Common myeloid progenitor, CD34-positive (primary cell): Measurements from ENCODE around the gene STAT5A.
A peak's percentile ranks its signal among the peaks of the same experiment; 100 is the strongest.

Source experiments
- CTCF ChIA-PET: fragments of 350-600 bp; sonication (Branson Sonifier 250); formaldehyde crosslinking; loops from one replicate; lab custom pipeline; 2021; ENCODE audit warnings: antibody characterized with exemption; lab: Charles Lee
- POLR2A ChIA-PET: fragments of 350-600 bp; sonication (Branson Sonifier 250); formaldehyde crosslinking; loops from one replicate; lab custom pipeline; 2021; ENCODE audit warnings: antibody characterized with exemption; lab: Charles Lee
- DNase-seq, 3 donors: peaks; one replicate each; pipeline versions ENCODE4 v3.0.0 to v3.0.0-alpha.2; 2013
- H3K27ac ChIP-seq, 2 experiments: 1 replicate in 1 of 2; 2 replicates in 1 of 2; pipeline ENCODE4 v1.7.0; 2013; ENCODE audit warnings: inconsistent platforms in 2 of 2, low read length in 2 of 2, mild to moderate bottlenecking in 2 of 2, low read depth in 1 of 2, moderate library complexity in 1 of 2; ENCODE audit not compliant: severe bottlenecking in 2 of 2, insufficient read depth in 1 of 2, poor library complexity in 1 of 2
- H3K27me3 ChIP-seq, 5 experiments: replicated peaks in 2 of 5; 1 replicate in 3 of 5; 2 replicates in 2 of 5; pipeline versions ENCODE4 v1.6.1 to v1.7.0; 2013; ENCODE audit warnings: low read length in 4 of 5, mild to moderate bottlenecking in 2 of 5, moderate library complexity in 2 of 5, inconsistent platforms in 1 of 5; ENCODE audit not compliant: insufficient read depth in 5 of 5, control insufficient read depth in 4 of 5
- H3K36me3 ChIP-seq, 4 experiments: 1 replicate in 2 of 4; 2 replicates in 2 of 4; pipeline versions ENCODE4 v1.6.1 to v1.7.0; 2013; ENCODE audit warnings: low read length in 3 of 4, control low read depth in 1 of 4, mild to moderate bottlenecking in 1 of 4; ENCODE audit not compliant: control insufficient read depth in 4 of 4, insufficient read depth in 4 of 4
- H3K4me1 ChIP-seq, 4 experiments: 1 replicate in 3 of 4; 2 replicates in 1 of 4; pipeline versions ENCODE4 v1.6.1 to v1.7.1; 2013; ENCODE audit warnings: low read length in 3 of 4, mild to moderate bottlenecking in 3 of 4, control low read depth in 1 of 4, inconsistent platforms in 1 of 4, moderate library complexity in 1 of 4; ENCODE audit not compliant: control insufficient read depth in 4 of 4, insufficient read depth in 4 of 4; ENCODE audit errors: control extremely low read depth in 1 of 4
- H3K4me3 ChIP-seq, 7 experiments: 1 replicate in 4 of 7; 2 replicates in 3 of 7; pipeline versions ENCODE4 v1.5.1 to v1.7.0; 2013; ENCODE audit warnings: mild to moderate bottlenecking in 7 of 7, low read length in 6 of 7, moderate library complexity in 6 of 7, inconsistent platforms in 2 of 7, low read depth in 2 of 7, control low read depth in 1 of 7; ENCODE audit not compliant: insufficient read depth in 4 of 7, control insufficient read depth in 1 of 7; ENCODE audit errors: extremely low read depth in 1 of 7
- H3K9me3 ChIP-seq, 5 experiments: 1 replicate in 4 of 5; 2 replicates in 1 of 5; pipeline versions ENCODE4 v1.6.1 to v1.7.1; 2013; ENCODE audit warnings: low read length in 4 of 5, mild to moderate bottlenecking in 2 of 5, inconsistent platforms in 1 of 5, low read depth in 1 of 5, moderate library complexity in 1 of 5; ENCODE audit not compliant: control insufficient read depth in 4 of 5, insufficient read depth in 2 of 5; ENCODE audit errors: control extremely low read depth in 1 of 5
- WGBS: methylation state at CpG from one replicate; pipeline ENCODE4 v1.1.5; 2013; ENCODE audit not compliant: insufficient coverage; 5-methylcytosine and 5-hydroxymethylcytosine counted together

Gene STAT5A

GRCh38 chr17:42271779-42272035, 16.6 kb upstream of the STAT5A start:
- Histone ChIP-seq H3K27me3 (no peaks in the 10 kb centered on the region), H3K9me3 (no peaks in the 10 kb centered on the region), H3K27ac (peak overlapping the region in 1 of 2 experiments; percentile 43), H3K36me3 (peaks cover 0 to 3% (median 0%) of the 10 kb centered on the region in 4 experiments), H3K4me3 (no peak overlapping the region), H3K4me1 (peaks cover 36 to 60% (median 43%) of the 10 kb centered on the region in 4 experiments)
- ChIA-PET POLR2A (no interaction called here), CTCF (no interaction called here)
- peak in 1 of 3 donors; percentile 56 for DNase-seq

- ChIA-PET POLR2A (interaction anchor here (1.0 kb wide), 1 partner anchor 15 kb away, joined by 4 read pairs; no protein-coding TSS in a partner anchor), CTCF (no interaction called here)
- WGBS: 100% methylated on average over 1 of the region's 7 CpGs
- Histone ChIP-seq H3K36me3 (peaks cover 0 to 3% (median 0%) of the 10 kb centered on the region in 4 experiments), H3K27ac (peak overlapping the region in 1 of 2 experiments; percentile 84), H3K4me3 (peak overlapping the region in 3 of 7 experiments; percentile 6 to 48 (median 16)), H3K9me3 (no peaks in the 10 kb centered on the region), H3K27me3 (no peaks in the 10 kb centered on the region), H3K4me1 (peaks cover 40 to 61% (median 49%) of the 10 kb centered on the region in 4 experiments)
- DNase-seq: no peak
These were observed 16.0 kb upstream of the STAT5A start for GRCh38 chr17:42272162-42272907.

DNA sequence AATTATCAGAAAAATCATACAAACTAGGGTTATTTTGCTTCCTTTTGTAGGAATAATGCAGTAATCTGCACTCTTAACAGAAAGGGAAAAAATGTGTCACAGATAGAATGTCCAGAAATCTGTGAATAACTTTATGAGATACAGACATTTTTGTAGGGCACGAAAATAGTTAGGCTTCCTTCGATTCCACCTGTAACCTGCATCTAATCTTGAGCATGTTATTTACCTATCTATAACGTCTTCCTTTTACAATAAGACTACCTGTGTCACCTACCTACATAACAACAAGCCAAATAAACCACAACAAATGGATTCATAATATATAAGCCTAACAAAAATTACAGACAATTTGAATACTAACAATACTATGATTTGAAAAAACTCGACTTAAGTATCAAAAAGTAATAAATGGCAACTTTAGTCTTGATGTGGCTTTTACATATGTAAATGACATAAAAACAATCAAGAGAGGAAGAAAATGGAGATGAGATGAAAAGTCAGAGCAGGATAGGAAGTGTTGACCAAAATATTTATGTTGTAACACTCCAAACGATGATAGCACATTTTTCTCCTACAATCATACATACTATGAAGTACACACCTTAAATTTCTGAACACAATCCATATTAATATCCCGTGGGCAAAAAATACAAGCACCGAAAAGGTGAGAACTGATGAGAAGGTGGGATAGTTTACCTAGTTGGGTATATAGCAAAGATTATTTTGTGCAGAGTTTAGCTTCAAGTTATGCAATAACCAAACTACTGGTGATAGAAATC, 14.6 kb upstream of the STAT5A start:
- H3K4me3 ChIP-seq: peak overlapping the region in 4 of 7 experiments; percentile 7 to 90 (median 30)
- ChIA-PET CTCF (interaction anchor here (0.6 to 0.7 kb wide), 2 partner anchors 10 to 33 kb away, joined by 3 read pairs; no protein-coding TSS in a partner anchor), POLR2A (interaction anchor here (0.6 to 1.1 kb wide), 3 partner anchors 14 to 28 kb away, joined by 3 to 4 read pairs (median 4); partner anchors contain the start of gene STAT5A)
- 40% methylated on average over 1 of the region's 7 CpGs for WGBS
- DNase-seq: no peak
- peaks cover 41 to 58% (median 51%) of the 10 kb centered on the region in 4 experiments for H3K4me1 ChIP-seq
- H3K27ac ChIP-seq: peak overlapping the region; percentile 12 to 84
- no peaks in the 10 kb centered on the region for H3K36me3 ChIP-seq
- no peaks in the 10 kb centered on the region for H3K9me3 ChIP-seq
- H3K27me3 ChIP-seq: no peaks in the 10 kb centered on the region

DNA sequence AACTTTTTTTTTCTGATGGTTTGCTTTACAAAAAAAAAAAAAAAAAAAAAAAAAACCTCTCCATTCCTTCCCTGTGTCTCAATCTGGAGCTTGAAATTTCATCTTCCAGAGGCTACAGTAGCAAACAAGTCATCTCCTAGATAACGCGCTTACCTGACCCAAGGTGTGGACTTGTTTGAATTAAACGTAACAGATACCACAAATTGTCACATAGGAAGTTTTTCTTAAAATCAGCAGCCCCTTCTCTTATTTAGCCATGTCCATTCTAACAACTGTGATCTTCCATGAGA, 14.1 kb upstream of the STAT5A start:
- ChIA-PET POLR2A (interaction anchor here (0.6 to 1.1 kb wide), 2 partner anchors 14 to 29 kb away, joined by 3 to 4 read pairs; partner anchors contain the start of gene STAT5A), CTCF (interaction anchor here (0.7 to 2.0 kb wide), 4 partner anchors 9 to 52 kb away, joined by 3 to 10 read pairs (median 4); no protein-coding TSS in a partner anchor)
- Histone ChIP-seq H3K36me3 (no peaks in the 10 kb centered on the region), H3K27me3 (no peaks in the 10 kb centered on the region), H3K4me3 (peak overlapping the region in 5 of 7 experiments; percentile 79 to 94 (median 88)), H3K27ac (peak overlapping the region; percentile 12 to 84), H3K9me3 (no peaks in the 10 kb centered on the region), H3K4me1 (peaks cover 41 to 58% (median 51%) of the 10 kb centered on the region in 4 experiments)
- 93% methylated on average over 2 of the region's 3 CpGs for WGBS
- no peak for DNase-seq

DNA sequence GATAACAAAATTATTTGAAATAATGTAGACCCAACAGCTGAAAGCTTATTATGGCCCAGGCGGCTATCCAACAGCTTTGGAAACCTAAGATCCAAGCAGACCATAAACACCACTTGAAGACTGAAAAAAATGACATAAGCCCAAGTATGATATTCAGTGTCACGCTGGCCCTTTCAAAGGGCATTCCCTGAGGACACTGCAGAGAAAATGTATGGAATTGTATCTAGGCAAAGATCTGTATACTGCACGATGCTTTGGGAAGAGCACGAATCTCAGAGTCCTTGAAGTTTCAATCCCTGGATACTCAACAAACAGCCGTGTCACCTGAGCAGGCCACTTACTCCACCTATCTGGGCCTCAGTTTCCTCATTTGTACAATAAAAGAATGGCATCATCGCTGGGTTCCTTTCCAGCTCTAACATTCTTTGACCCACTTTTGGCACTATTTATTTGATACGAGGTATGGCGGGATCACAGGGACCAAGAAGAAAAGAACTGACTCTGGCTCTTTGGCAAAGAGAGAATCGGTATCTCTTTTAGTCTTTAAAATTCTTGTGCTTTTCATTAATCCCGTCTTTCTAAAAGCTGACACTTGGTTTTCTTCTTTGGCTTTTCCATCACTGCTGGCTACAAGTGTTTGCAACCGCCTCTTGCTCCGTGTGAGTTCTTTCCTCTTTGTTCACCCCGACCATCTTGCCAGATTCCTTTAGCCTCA, 13.3 kb upstream of the STAT5A start:
- peak overlapping the region; percentile 68 to 94 (median 86) for H3K4me3 ChIP-seq
- peak overlapping the region; percentile 67 to 84 for H3K27ac ChIP-seq
- DNase-seq: no peak
- H3K9me3 ChIP-seq: no peaks in the 10 kb centered on the region
- no peaks in the 10 kb centered on the region for H3K36me3 ChIP-seq
- 18% methylated on average over 12 of the region's 13 CpGs for WGBS
- POLR2A ChIA-PET: interaction anchor here (0.8 to 1.4 kb wide), 4 partner anchors 10 to 24 kb away, joined by 3 to 5 read pairs (median 4); partner anchors contain the start of gene STAT5A
- peaks cover 41 to 58% (median 51%) of the 10 kb centered on the region in 4 experiments for H3K4me1 ChIP-seq
- no peaks in the 10 kb centered on the region for H3K27me3 ChIP-seq
- CTCF ChIA-PET: interaction anchor here (0.8 to 2.0 kb wide), 12 partner anchors 9 to 114 kb away, joined by 3 to 10 read pairs (median 3); partner anchors contain the start of gene STAT5A

DNA sequence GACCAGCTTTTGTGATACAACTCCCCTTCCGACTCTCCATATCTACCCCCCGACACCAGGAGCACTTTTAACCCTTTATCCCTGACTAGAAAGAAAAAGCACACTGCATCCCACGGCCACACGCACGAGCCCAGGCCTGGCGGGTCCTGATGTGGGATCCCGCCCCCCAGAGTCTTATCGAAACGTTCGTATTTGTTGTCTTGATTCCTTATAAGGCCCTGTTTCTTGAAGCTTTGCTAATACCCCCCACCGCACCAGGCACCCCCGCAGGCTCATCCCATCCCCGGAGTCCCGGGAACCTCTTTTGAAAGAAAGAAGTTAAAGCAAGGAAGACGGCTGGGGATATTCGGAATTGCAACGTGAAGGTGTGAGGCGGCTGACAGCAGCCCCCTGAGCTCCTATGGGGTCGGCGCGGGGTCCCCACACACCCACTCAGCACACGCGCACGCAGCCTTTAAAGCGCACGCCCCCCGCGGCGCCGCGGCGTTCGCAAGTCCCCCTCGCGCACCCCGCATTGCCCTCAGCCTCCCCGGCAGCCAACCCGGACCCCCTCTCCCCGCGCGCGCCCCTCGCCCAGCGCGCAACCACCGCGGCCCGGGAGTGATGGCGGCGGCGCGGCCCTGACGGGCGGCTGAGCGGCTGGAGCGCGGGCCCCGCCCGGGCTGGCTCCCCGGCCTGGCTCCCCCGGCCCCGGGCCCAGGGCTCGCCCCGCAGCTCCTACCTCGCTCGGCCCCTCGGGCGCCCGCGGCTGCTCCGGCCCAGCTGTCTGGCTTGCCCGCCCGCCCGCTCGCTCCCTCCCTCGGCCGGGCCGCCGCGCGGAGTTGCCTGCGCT, 12.6 kb upstream of the STAT5A start:
- H3K9me3 ChIP-seq: no peaks in the 10 kb centered on the region
- H3K4me1 ChIP-seq: peaks cover 41 to 58% (median 50%) of the 10 kb centered on the region in 4 experiments
- H3K27ac ChIP-seq: peak overlapping the region; percentile 67 to 84
- peak overlapping the region; percentile 68 to 94 (median 86) for H3K4me3 ChIP-seq
- ChIA-PET POLR2A (interaction anchor here (0.8 to 2.0 kb wide), 5 partner anchors 9 to 54 kb away, joined by 3 to 5 read pairs (median 5); partner anchors contain the start of gene STAT5A), CTCF (interaction anchor here (0.8 to 2.0 kb wide), 13 partner anchors 8 to 114 kb away, joined by 3 to 10 read pairs (median 3); partner anchors contain the start of gene STAT5A)
- no peaks in the 10 kb centered on the region for H3K27me3 ChIP-seq
- WGBS: under 1% methylated on average over 69 of the region's 82 CpGs
- DNase-seq: peak in 2 of 3 donors; percentile 60 to 72
- no peaks in the 10 kb centered on the region for H3K36me3 ChIP-seq
